ENCODE measurements around the gene AATF. TPM values are rescaled to one million over a fixed set of nuclear protein-coding genes. Genes with fewer than 3 reads are reported as not detected.

Gene AATF
- polyA plus RNA-seq, 2 of the 4 experiments (the other 2 are of a cell fraction): 51.9 to 120 TPM

- TF ChIP-seq, protein P1, sequence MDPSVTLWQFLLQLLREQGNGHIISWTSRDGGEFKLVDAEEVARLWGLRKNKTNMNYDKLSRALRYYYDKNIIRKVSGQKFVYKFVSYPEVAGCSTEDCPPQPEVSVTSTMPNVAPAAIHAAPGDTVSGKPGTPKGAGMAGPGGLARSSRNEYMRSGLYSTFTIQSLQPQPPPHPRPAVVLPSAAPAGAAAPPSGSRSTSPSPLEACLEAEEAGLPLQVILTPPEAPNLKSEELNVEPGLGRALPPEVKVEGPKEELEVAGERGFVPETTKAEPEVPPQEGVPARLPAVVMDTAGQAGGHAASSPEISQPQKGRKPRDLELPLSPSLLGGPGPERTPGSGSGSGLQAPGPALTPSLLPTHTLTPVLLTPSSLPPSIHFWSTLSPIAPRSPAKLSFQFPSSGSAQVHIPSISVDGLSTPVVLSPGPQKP (IDR thresholded peaks at IDR 0.05; ENCODE audit: low read depth, low read length): no peak
- no peaks in the 10 kb centered on the region for H3K9me3 ChIP-seq
- DNase-seq (ENCODE audit: low read depth in 1 of 2, low spot score in 1 of 2) (no peak), FAIRE-seq (no peak), ATAC-seq (no peak)
- H3K4me1 ChIP-seq: peaks cover 12% of the 10 kb centered on the region
- POLR2A ChIA-PET: interaction anchor here (3.2 kb wide), 1 partner anchor 12 kb away, joined by 15 read pairs; the partner anchor contains the start of gene AATF
- WGBS (ENCODE audit: missing lambda C conversion rate): 92% methylated on average over 75 of the region's 75 CpGs
- H3K4me2 ChIP-seq: peak within 1 kb of the TSS; percentile 98
- CTCF ChIA-PET: interaction anchor here (1.5 to 2.1 kb wide), 2 partner anchors 8 to 11 kb away, joined by 4 to 5 read pairs; partner anchors contain the start of gene AATF
- H3K27ac ChIP-seq: peak within 1 kb of the TSS; percentile 71 to 88
- H3K4me3 ChIP-seq: peak within 1 kb of the TSS; percentile 59
These were observed 11.5 kb upstream of the AATF start, which contains the start of gene LHX1 for GRCh38 chr17:36937001-36937958. TSS of gene LHX1 (plus strand) at chr17:36937475. CDS start at chr17:36938198, 723 bp downstream.

DNA sequence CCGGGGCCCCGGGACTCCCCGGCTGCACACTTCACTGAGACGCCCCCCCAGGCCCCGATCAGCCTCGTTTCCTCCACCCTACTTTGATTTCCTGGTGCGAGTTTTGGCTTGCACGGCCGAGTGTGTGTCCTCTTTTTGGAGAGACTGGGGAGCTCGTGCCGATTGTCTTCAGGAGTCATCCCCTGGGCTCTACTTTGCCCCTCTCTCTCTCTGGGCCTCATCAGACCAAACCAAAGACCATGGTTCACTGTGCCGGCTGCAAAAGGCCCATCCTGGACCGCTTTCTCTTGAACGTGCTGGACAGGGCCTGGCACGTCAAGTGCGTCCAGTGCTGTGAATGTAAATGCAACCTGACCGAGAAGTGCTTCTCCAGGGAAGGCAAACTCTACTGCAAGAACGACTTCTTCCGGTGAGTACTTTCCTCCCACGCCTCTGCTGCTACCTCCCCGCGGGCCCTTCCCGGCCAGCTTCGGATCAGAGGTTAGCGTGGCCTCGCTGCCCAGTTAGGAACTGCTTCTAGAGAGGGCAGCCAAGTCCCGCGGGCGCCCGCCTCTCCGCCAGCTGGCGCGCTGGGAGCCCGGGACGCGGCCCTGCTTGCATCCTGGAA is 10.7 kb upstream of the AATF start:
- POLR2A ChIA-PET: no interaction called here
- FAIRE-seq: no peak
- H3K4me3 ChIP-seq: no peak overlapping the region
- no peak for DNase-seq (ENCODE audit: low read depth in 1 of 2, low spot score in 1 of 2)
- TF ChIP-seq POLR2AphosphoS2 (conservative IDR thresholded peaks at IDR 0.05; ENCODE audit: low read length) (no peak), MYC (IDR thresholded peaks at IDR 0.05; ENCODE audit: borderline replicate concordance, low read length) (no peak), PHF8 (IDR thresholded peaks at IDR 0.05; ENCODE audit: borderline replicate concordance, low read depth) (no peak), ESRRA (IDR thresholded peaks at IDR 0.05; ENCODE audit: borderline replicate concordance, low read length) (no peak), SMC3 (IDR thresholded peaks at IDR 0.05) (no peak), HDAC2 (IDR thresholded peaks at IDR 0.05) (no peak), E2F6 (IDR thresholded peaks at IDR 0.05; ENCODE audit: borderline replicate concordance, low read depth) (no peak), EHF (CRISPR knock-in tag; IDR thresholded peaks at IDR 0.05) (no peak), JUN (IDR thresholded peaks at IDR 0.05) (no peak), ZFP36 (IDR thresholded peaks at IDR 0.05; ENCODE audit: borderline replicate concordance, partially characterized antibody) (no peak), CHD4 (IDR thresholded peaks at IDR 0.05; ENCODE audit: borderline replicate concordance) (no peak), KDM1A (IDR thresholded peaks at IDR 0.05; ENCODE audit: low read depth) (no peak), EHMT2 (IDR thresholded peaks at IDR 0.05; ENCODE audit: low read depth) (no peak), HOXA7 (CRISPR knock-in tag; IDR thresholded peaks at IDR 0.05) (no peak), HEYL (CRISPR knock-in tag; IDR thresholded peaks at IDR 0.05) (no peak)
- TF ChIP-seq, protein P2, sequence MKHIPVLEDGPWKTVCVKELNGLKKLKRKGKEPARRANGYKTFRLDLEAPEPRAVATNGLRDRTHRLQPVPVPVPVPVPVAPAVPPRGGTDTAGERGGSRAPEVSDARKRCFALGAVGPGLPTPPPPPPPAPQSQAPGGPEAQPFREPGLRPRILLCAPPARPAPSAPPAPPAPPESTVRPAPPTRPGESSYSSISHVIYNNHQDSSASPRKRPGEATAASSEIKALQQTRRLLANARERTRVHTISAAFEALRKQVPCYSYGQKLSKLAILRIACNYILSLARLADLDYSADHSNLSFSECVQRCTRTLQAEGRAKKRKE (CRISPR knock-in tag; IDR thresholded peaks at IDR 0.05; ENCODE audit: low read depth): no peak
- peaks cover 12% of the 10 kb centered on the region for H3K4me1 ChIP-seq
- WGBS (ENCODE audit: missing lambda C conversion rate): 88% methylated on average over 36 of the region's 36 CpGs
- no peaks in the 10 kb centered on the region for H3K9me3 ChIP-seq
- ATAC-seq: no peak
- H3K27ac ChIP-seq: no peak overlapping the region
- CTCF ChIA-PET: interaction anchor here (1.5 to 2.1 kb wide), 3 partner anchors 9 to 109 kb away, joined by 4 to 5 read pairs (median 4); partner anchors contain the start of gene AATF
- no peak overlapping the region for H3K4me2 ChIP-seq

GRCh38 chr17:36938566-36939051 is 10.1 kb upstream of the AATF start:
- DNase-seq (ENCODE audit: low read depth in 1 of 2, low spot score in 1 of 2): no peak
- POLR2A ChIA-PET: no interaction called here
- TF ChIP-seq HEYL (CRISPR knock-in tag; IDR thresholded peaks at IDR 0.05): no peak
- TF ChIP-seq KDM5A (IDR thresholded peaks at IDR 0.05): no peak
- no peak for TF ChIP-seq KDM1A (IDR thresholded peaks at IDR 0.05; ENCODE audit: low read depth)
- no peak for ATAC-seq
- CTCF ChIA-PET: interaction anchor here (1.1 to 2.1 kb wide), 3 partner anchors 9 to 108 kb away, joined by 3 to 5 read pairs (median 4); no protein-coding TSS in a partner anchor
- H3K4me1 ChIP-seq: peaks cover 12% of the 10 kb centered on the region
- H3K9me3 ChIP-seq: no peaks in the 10 kb centered on the region
- no peak overlapping the region for H3K4me3 ChIP-seq
- no peak overlapping the region for H3K4me2 ChIP-seq
- FAIRE-seq: no peak
- 82% methylated on average over 25 of the region's 25 CpGs for WGBS (ENCODE audit: missing lambda C conversion rate)
- no peak overlapping the region for H3K27ac ChIP-seq
